HUDEP-2 (cell line): Measurements from ENCODE around the gene PCBP3.

Experiments
- DNase-seq, 76 experiments: peaks; one replicate each; lab custom pipeline; 2025; ENCODE audit not compliant: unreplicated experiment in 76 of 76; lab: John Stamatoyannopoulos, UW

The PCBP3 gene

DNA sequence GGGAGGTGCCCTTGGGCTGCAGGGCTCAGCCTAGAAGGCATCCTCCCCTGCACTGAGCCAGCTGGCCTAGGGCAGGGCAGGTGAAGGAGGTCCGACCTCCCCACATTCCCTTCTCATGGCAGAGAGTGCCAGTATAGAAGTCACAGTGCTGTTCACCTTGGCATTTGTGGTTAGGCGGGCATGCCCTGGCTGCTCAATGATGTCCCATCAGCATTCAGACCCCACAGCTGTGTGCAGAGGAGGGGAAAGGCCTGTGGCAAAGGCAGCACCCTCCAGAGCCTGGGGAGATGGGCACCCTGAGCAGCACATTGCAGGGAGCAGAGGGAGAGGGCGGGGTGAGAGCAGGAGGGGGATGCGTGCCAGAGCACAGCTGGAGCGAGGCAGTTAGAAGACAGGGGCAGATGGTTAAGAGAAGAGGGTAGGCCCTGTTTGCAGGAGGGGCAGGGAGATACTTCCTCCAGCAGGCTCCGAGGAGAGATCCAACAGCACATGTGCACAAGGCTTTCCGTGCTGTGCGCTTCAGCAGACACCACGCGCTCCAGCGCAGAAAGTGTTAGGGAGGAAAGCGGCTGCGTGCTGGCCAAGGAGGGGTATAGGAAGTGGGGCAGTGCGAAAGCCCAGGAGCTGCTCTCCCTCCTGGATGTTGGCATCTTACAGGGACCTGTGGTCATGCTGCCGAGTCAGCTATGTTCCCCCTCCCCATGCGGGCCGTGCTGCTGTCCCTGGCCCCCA, 294.4 kb downstream of the PCBP3 start:
- no peak for DNase-seq

- no peak for DNase-seq
These were observed 294.9 kb downstream of the PCBP3 start for GRCh38 chr21:45938453-45938755.

DNA sequence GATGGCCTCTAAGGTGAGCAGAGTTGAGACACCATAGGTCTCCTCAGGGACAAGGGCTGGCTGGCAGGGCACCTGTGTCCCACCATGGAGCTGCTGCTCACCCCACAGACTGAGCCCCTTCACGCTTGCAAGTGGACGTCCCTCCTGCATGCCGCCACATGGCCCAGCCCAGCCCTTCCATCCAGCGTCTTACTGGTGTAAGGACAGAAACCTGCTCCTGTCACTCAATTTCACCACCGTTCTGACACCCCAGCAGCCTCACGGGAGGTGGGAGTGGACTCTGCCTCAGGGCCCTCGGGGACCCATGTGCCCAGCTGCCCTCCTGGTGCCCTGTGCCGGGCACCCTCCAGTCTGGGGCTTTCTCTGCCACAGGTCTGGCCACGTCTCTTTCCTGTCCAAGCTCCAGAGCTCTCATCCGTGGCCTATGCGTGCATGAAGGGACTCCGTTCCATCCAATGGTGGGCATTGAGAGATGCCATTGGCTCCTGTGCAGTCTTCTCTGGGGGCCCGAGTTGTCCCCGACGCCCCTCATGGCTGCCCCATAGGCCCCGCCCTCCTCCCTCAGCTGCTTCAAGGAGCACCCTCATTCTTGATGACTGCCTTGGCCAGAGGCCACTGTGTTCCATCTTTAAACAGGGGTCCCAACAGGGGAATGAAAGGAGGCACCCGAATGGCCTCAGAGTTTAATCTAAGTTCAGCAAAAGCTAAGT, 295.4 kb downstream of the PCBP3 start:
- no peak for DNase-seq

DNA sequence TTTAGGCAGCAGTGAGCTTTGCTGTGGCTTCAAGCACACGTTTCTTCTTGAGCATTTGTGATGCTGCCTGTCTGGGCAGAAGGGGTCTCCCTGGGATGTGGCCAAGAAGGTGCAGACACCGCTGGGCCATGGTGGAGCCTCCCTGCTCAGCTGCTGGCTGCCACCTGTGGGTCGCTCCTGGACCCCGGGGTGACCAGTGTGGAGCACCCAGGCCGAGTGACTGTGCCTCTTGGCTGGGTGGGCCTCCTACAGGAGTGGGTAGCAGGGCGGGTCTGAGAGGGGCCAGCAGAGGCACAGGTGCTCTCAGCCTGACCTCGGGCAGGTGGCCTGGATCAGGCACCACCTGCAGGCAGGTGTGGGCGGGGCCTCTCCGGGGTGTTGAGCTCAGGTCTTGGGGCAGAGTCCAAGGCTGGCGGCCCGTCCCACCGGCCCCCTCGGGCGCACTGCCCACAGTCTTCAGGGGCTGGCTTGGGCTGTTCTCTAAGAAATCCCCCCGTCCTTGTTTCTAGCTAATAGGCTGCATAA, 296.1 kb downstream of the PCBP3 start:
- no peak for DNase-seq

- no peak for DNase-seq
These were observed 296.6 kb downstream of the PCBP3 start for GRCh38 chr21:45940091-45940490.

- no peak for DNase-seq
These were observed 297.3 kb downstream of the PCBP3 start for GRCh38 chr21:45940621-45941337.

GRCh38 chr21:45941338-45941710, 297.8 kb downstream of the PCBP3 start:
- DNase-seq: no peak

- no peak for DNase-seq
These were observed 298.4 kb downstream of the PCBP3 start for GRCh38 chr21:45941717-45942546.

DNA sequence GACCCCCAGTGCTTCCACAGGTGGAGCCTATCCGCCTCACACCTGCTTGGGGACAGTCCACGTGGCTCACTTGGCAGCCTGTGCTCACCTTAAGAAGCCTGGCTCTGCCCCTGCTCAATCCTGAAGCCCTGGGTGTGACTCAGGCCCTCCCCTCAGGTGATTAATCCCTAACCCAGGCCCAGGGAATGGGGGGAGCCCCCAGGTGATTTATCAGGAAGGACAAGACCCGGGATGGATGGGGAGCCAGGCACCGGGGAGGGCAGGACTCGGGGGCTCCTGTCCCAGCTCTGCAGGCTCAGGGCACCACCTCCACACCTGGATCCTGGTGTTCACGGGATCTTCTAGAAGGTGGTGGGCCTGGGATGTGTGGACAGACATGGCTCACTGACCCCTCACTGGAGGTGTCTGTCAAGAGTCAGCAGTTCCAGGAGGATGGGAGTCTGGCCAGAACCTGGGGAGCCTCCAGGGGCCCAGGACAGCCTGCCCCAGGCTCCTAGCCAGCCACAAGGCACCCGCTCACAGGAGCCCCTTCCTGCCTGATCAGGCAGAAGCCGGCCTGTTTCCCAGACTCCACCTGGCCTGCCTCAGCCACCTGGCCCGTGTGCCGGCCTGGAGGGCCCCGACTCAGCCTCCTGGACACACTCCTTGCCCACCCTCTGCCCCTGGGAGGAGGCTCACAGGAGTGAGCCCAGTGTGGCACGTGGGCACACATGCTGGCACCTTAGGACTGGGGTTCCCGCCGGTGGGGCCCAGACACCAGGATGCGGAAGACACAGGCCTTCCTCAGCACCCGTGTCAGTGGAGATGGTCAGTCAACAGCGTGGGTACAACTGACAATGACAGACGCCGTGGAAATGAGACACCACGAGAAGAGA, 299.5 kb downstream of the PCBP3 start:
- DNase-seq: no peak

- DNase-seq: no peak
These were observed 300.4 kb downstream of the PCBP3 start for GRCh38 chr21:45943630-45944540.

DNA sequence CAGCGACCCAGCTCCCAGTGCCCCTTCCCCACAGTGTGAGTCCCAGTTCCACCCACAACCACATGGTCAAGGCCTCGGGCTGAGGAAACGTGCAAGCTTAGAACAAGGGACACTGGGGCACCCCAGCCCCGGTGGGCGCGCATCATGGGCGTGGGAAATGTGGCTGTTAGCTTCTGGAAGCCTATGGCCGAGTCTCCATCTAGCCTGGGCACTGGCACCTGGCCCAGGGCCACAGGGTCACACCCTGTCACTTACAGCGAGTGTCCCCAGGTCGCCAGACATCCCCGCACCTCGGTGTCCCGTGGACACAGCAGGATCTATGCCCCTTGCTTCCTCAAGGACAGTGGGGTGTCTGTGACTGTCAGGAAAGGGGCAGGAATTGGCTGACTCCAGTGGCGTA, 301.1 kb downstream of the PCBP3 start:
- no peak for DNase-seq

- no peak for DNase-seq
These were observed 301.7 kb downstream of the PCBP3 start for GRCh38 chr21:45945066-45945867.

DNA sequence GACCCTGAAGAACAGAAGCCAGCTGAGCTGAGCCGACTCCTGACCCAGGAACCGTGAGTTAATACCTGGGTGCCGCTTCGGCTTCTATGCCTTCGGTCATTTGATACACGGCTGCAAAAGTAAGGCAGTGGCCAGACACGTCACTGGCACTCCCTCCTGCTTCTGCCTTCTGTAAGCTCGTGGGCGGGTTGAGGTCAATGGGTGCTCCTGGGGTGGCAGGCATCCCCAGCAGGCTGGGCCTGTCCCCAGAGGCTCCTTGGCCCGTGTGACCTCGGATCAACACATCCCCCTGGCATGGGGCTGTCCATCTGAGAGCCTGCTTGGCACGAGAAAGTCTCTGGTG, 302.3 kb downstream of the PCBP3 start:
- DNase-seq: no peak

DNA sequence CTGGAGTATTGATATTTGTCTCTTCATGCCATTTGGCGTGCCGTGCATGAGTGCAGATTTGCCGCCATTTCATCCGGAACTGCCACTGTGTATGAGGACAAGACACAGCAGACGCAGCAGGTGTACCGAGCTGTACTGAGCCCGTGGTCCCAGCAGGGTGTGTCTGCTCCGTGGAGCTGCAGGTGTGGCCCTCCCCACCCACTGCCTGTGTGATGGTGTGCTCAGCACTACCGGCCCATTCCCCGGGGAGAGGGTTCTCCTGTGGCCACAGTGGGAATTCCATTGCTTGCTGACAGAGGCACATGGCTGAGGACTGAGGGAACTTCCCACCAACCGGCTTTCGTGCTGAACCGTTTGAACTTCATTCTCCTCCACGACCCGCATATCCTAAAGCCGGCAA, 303.8 kb downstream of the PCBP3 start:
- DNase-seq: no peak

- no peak for DNase-seq
These were observed 304.3 kb downstream of the PCBP3 start for GRCh38 chr21:45947716-45948255.

- DNase-seq: no peak
These were observed 305.1 kb downstream of the PCBP3 start for GRCh38 chr21:45948576-45949141.

GRCh38 chr21:45949928-45950739, 306.6 kb downstream of the PCBP3 start:
- DNase-seq: no peak
